K562 (cell line): ENCODE data around the gene GRB10. TPM values are rescaled to one million over a fixed set of nuclear protein-coding genes. Genes with fewer than 3 reads are reported as not detected.

Source experiments
- ARNT ChIP-seq, 2 experiments: fragments of 450-650 bp; IDR thresholded peaks; 2 replicates each; pipeline ENCODE4 v1.6.1; 2016; ENCODE audit warnings: mild to moderate bottlenecking in 1 of 2
- CBX5 ChIP-seq: IDR thresholded peaks from 2 replicates; pipeline ENCODE4 v1.6.1; 2014; ENCODE audit warnings: low read depth, borderline replicate concordance
- EP300 ChIP-seq: IDR thresholded peaks from 2 replicates; pipeline ENCODE4 v1.6.1; 2012; ENCODE audit warnings: low read length, improper control_type of control experiment
- FOSL1 ChIP-seq: fragments of 200-800 bp; sonication (Bioruptor generic); conservative IDR thresholded peaks from 2 replicates; pipeline ENCODE4 v1.6.1; 2016; ENCODE audit warnings: missing genetic modification characterization, missing compliant biosample characterization
- HMGN3 ChIP-seq: IDR thresholded peaks from 2 replicates; pipeline ENCODE4 v1.6.1; 2011; ENCODE audit warnings: borderline replicate concordance, low read depth, mild to moderate bottlenecking, mixed read lengths, low read length; ENCODE audit not compliant: insufficient read length; ENCODE audit errors: extremely low read depth
- ILF3 ChIP-seq: fragments of 450-650 bp; IDR thresholded peaks from 2 replicates; pipeline ENCODE4 v1.6.1; 2018; ENCODE audit warnings: antibody characterized with exemption, mild to moderate bottlenecking, moderate library complexity, borderline replicate concordance
- KAT7 ChIP-seq: sonication (generic); formaldehyde crosslinking; IDR thresholded peaks from 2 replicates; pipeline ENCODE4 v1.8.0; 2022; ENCODE audit warnings: missing genetic modification reagents, mild to moderate bottlenecking, borderline replicate concordance
- KLF10 ChIP-seq: fragments of 250-450 bp; sonication (Bioruptor Pico); IDR thresholded peaks from 2 replicates; pipeline ENCODE4 v1.6.1; 2021; ENCODE audit warnings: matching md5 sums
- LEF1 ChIP-seq: fragments of 450-650 bp; IDR thresholded peaks from 2 replicates; pipeline ENCODE4 v1.6.1; 2016; ENCODE audit warnings: mild to moderate bottlenecking
- MAZ ChIP-seq, 2 experiments: fragments of 450-650 bp in 1 of 2; sonication (generic) in 1 of 2; formaldehyde crosslinking; IDR thresholded peaks in 1 of 2; conservative IDR thresholded peaks in 1 of 2; 2 replicates each; pipeline versions ENCODE4 v1.4.0 to v1.5.0; 2020; ENCODE audit warnings: mild to moderate bottlenecking in 1 of 2, missing genetic modification reagents in 1 of 2
- MBD2 ChIP-seq: sonication (generic); IDR thresholded peaks from 2 replicates; pipeline ENCODE4 v1.6.1; 2016; ENCODE audit warnings: low read depth, borderline replicate concordance
- PHB2 ChIP-seq: fragments of 450-650 bp; IDR thresholded peaks from 2 replicates; pipeline ENCODE4 v1.6.1; 2017; ENCODE audit warnings: low read depth
- SMARCC2 ChIP-seq: fragments of 450-650 bp; IDR thresholded peaks from 2 replicates; pipeline ENCODE4 v1.6.1; 2017; ENCODE audit warnings: antibody characterized with exemption, moderate library complexity, mild to moderate bottlenecking, low read depth
- ZNF324 ChIP-seq: fragments of 250-450 bp; sonication (Bioruptor Pico); IDR thresholded peaks from 2 replicates; pipeline ENCODE4 v1.4.0; 2020; ENCODE audit warnings: mild to moderate bottlenecking
- ZNF79 ChIP-seq: fragments of 250-450 bp; sonication (Bioruptor Pico); IDR thresholded peaks from 2 replicates; pipeline ENCODE4 v1.4.0; 2020; ENCODE audit warnings: low read depth, mild to moderate bottlenecking, moderate library complexity
- polyA plus RNA-seq, 8 experiments: library from polyadenylated mRNA; depleted of rRNA in 4 of 8; stranded (reverse) in 5 of 8; unstranded in 3 of 8; fragments of >200 nt; fragmentation: Nextera tagmentation in 2 of 8; fragmentation: Illumina TruSeq in 1 of 8; extraction: Ambion mirVana in 2 of 8; extraction: Trizol in 1 of 8; gene quantifications; 2 replicates each; pipeline versions ENCODE4 v1.2.1 to v1.2.3, GENCODE V29; 2011 to 2014; ENCODE audit warnings: inconsistent platforms in 1 of 8, missing spikeins in 1 of 8
- total RNA-seq, 7 experiments: library from RNA; depleted of rRNA in 6 of 7; stranded (reverse); fragments of >200 nt in 6 of 7; fragmentation: Illumina TruSeq in 2 of 7; extraction: Trizol in 2 of 7; gene quantifications; 2 replicates each; pipeline versions ENCODE4 v1.2.1 to v1.2.3, GENCODE V29; 2011 to 2021; ENCODE audit warnings: low replicate concordance in 1 of 7
- TF ChIP-seq, protein P1 (sequence below), 2 experiments: IDR thresholded peaks in 1 of 2; conservative IDR thresholded peaks in 1 of 2; 2 replicates each; pipeline ENCODE4 v1.6.1; 2016; ENCODE audit warnings: low read depth in 2 of 2, mild to moderate bottlenecking in 1 of 2, missing compliant biosample characterization in 1 of 2, missing genetic modification characterization in 1 of 2, moderate library complexity in 1 of 2
- TF ChIP-seq, protein P2 (sequence below): fragments of 250-450 bp; sonication (Bioruptor Pico); IDR thresholded peaks from 2 replicates; pipeline ENCODE4 v1.8.0; 2021; ENCODE audit warnings: moderate library complexity, mild to moderate bottlenecking, inconsistent platforms
- TF ChIP-seq, protein P3 (sequence below): sonication (generic); formaldehyde crosslinking; IDR thresholded peaks from 2 replicates; pipeline ENCODE4 v1.8.0; 2022; ENCODE audit warnings: mild to moderate bottlenecking, missing genetic modification reagents
- TF ChIP-seq, protein P4 (sequence below): fragments of 450-650 bp; IDR thresholded peaks from 2 replicates; pipeline ENCODE4 v1.7.0; 2016; ENCODE audit warnings: borderline replicate concordance
- TF ChIP-seq, protein P5 (sequence below): sonication (generic); formaldehyde crosslinking; IDR thresholded peaks from 2 replicates; pipeline ENCODE4 v1.9.0; 2022; ENCODE audit warnings: mild to moderate bottlenecking, missing genetic modification reagents

GRB10 gene
- total and polyA plus RNA-seq, 9 of the 15 experiments (the other 6 are each of a cell fraction or from before 2014, with no cell fraction given): 8.9 to 88.5 (median 40.7) TPM

DNA sequence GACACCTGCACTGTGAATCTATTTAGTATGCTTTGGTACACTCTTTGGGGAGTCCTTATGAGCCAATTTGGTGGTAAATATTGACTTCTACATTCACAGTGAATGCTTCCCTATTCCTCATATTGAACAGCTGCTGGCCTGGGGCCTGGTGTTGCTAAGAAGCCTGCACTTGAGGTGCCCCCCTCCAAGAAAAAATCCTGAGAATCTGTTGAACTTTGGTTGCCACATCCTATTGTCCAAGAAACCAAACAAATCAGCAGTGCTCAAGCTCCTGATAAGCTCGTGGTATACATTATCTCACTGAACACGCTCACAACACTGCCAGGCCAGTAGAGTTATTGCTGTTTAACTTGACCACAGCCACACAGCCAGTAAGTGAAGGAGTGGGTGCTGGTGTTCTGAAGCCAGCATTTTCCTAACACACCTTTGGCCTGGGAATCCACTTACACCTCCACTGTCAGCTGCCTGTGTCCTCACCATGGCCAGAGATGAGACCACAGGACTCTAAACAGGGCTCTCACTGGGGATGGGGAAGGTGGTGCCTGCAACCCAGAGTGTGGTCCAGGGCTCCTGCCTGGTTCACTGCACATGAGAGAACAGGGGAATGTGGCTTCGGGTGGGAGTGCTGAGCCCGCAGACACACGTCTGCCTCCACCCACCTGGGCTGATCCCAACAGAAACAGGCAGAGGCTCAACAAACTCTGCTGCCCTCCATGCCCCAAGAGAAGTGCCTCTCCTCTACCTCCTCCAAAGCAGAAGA is 224.2 kb downstream of the GRB10 start (continued):
- TF ChIP-seq, protein P1, sequence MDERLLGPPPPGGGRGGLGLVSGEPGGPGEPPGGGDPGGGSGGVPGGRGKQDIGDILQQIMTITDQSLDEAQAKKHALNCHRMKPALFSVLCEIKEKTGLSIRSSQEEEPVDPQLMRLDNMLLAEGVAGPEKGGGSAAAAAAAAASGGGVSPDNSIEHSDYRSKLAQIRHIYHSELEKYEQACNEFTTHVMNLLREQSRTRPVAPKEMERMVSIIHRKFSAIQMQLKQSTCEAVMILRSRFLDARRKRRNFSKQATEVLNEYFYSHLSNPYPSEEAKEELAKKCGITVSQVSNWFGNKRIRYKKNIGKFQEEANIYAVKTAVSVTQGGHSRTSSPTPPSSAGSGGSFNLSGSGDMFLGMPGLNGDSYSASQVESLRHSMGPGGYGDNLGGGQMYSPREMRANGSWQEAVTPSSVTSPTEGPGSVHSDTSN (CRISPR knock-in tag; IDR thresholded peaks at IDR 0.05; ENCODE audit: low read depth): no peak
- TF ChIP-seq, protein P1 (tag; conservative IDR thresholded peaks at IDR 0.05; ENCODE audit: low read depth): peak; percentile 86
- TF ChIP-seq EP300 (peak; percentile 88), KLF10 (CRISPR knock-in tag) (no peak), CBX5 (no peak), ILF3 (no peak), ZNF324 (CRISPR knock-in tag) (no peak), ZNF79 (no peak), HMGN3 (no peak), MBD2 (peak; percentile 54; the same call in 1 of the 2 replicates), PHB2 (0 out of 2 replicates have a peak, but pooled peaks have one; percentile 19), SMARCC2 (no peak), KAT7 (CRISPR knock-in tag) (no peak), MAZ (CRISPR knock-in tag; conservative IDR thresholded peaks at IDR 0.05 in 1 of 2, IDR thresholded peaks at IDR 0.05 in 1 of 2) (peak in 1 of 2 experiments; percentile 55; a peak in 1 of 4 replicates), LEF1 (peak; percentile 47; the same call in 1 of the 2 replicates), ARNT (IDR thresholded peaks at IDR 0.05) (peak; percentile 38 to 52; a peak in 1 of 4 replicates), FOSL1 (tag) (peak; percentile 64)
- TF ChIP-seq, protein P2, sequence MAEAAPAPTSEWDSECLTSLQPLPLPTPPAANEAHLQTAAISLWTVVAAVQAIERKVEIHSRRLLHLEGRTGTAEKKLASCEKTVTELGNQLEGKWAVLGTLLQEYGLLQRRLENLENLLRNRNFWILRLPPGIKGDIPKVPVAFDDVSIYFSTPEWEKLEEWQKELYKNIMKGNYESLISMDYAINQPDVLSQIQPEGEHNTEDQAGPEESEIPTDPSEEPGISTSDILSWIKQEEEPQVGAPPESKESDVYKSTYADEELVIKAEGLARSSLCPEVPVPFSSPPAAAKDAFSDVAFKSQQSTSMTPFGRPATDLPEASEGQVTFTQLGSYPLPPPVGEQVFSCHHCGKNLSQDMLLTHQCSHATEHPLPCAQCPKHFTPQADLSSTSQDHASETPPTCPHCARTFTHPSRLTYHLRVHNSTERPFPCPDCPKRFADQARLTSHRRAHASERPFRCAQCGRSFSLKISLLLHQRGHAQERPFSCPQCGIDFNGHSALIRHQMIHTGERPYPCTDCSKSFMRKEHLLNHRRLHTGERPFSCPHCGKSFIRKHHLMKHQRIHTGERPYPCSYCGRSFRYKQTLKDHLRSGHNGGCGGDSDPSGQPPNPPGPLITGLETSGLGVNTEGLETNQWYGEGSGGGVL (CRISPR knock-in tag): no peak
- TF ChIP-seq, protein P3, sequence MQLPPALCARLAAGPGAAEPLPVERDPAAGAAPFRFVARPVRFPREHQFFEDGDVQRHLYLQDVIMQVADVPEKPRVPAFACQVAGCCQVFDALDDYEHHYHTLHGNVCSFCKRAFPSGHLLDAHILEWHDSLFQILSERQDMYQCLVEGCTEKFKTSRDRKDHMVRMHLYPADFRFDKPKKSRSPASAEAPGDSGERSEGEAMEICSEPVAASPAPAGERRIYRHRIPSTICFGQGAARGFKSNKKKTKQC: no peak
- TF ChIP-seq, protein P4, sequence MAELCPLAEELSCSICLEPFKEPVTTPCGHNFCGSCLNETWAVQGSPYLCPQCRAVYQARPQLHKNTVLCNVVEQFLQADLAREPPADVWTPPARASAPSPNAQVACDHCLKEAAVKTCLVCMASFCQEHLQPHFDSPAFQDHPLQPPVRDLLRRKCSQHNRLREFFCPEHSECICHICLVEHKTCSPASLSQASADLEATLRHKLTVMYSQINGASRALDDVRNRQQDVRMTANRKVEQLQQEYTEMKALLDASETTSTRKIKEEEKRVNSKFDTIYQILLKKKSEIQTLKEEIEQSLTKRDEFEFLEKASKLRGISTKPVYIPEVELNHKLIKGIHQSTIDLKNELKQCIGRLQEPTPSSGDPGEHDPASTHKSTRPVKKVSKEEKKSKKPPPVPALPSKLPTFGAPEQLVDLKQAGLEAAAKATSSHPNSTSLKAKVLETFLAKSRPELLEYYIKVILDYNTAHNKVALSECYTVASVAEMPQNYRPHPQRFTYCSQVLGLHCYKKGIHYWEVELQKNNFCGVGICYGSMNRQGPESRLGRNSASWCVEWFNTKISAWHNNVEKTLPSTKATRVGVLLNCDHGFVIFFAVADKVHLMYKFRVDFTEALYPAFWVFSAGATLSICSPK: no peak
- TF ChIP-seq, protein P5, sequence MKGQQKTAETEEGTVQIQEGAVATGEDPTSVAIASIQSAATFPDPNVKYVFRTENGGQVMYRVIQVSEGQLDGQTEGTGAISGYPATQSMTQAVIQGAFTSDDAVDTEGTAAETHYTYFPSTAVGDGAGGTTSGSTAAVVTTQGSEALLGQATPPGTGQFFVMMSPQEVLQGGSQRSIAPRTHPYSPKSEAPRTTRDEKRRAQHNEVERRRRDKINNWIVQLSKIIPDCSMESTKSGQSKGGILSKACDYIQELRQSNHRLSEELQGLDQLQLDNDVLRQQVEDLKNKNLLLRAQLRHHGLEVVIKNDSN (CRISPR knock-in tag): no peak
